NOMO-1 (cell line): ENCODE measurements around the gene NR2E1.

Source experiments
- DNase-seq, 2 experiments: peaks; one replicate each; lab custom pipeline; 2025; ENCODE audit not compliant: unreplicated experiment in 2 of 2; lab: John Stamatoyannopoulos, UW

The NR2E1 gene

DNA sequence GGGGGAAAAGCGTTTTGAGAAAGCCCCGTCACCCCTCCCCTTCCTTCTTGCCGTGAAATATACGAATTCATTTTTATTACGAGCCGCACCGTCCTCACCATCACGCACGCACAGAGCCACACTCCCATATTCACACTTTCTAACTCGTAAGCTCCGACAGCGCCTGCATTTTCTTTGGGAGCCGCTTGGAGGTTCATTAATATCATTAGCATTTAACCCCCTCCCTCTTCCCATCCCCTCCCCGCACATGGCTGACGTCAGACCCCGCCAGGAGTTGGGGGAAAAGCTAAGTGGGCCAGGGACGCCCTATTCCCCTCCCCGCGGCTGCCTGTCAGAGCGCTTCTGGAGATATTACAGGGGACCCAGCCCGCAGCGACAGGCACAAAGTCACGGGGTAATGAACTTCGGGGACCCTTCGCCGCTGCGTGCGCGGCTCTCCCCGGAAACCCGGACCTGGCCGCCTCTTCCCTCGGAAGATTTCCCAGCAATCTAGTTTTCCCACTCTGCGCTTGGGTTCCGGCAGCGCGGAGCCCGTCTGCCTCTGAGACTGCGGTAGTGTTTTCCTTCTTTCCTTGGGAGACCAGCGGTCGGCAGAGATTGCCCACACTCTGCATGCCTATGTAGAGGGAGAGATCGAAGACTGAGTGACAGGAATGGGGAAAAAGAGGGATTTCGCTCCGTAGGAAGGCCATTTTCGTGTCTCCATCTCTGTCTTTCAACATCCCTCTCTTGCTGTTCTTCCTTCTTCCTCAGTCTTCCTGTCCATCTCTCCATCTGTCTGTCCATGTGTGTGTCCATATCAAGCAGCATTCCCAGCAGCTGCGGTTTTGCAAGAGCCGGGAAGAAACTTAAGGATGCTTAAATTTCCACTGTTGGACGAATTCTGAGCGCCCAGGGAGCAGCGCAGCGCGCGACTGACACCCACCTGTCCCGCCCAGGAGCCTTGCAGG is at the start of gene NR2E1:
NR2E1 (plus strand) TSS at position 309 of the 950 bp plus-strand sequence. CDS start 744 bp downstream, outside the sequence.
- no peak for DNase-seq

DNA sequence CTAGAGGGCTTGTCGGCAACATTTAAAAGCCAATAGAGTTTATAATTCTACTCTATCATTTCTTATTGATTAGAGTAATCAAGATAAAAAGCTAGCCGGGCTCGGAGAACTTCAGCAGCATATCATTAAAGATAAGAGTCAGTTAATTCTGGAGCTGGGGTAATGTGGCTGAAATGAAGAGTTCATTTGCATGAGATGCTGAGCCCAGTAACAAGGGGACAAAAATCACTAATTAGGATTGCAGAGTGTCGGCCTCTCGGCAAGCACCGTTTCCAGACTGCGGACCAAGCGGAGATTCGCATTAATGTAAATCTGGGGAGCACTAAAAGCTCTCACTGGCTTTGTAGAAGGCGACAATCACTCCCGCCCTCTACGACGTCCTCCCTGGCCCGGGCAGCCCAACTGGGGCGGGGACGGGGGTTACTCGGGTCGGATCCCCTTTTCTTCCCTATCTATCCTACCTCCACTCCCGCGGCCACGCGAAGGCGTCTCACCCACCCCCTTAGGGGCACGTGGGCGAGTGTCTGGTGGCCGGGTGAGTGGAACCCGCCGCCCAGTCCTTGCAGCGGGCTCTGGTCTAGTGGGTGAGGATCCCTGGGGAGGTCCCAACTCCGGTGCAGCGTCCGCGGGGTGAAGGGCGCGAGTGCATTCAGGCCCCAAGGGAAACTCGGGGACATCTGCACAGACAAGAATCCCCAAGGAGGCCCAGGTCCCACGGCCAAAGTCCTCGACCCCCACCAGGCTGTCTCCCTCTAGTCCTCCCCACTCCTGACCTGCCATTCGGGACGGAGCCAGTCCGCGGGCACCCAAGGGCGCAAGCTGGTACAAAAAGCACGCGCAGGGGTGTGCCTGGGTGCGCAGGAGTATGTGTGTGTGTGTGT is 49.0 kb upstream of the NR2E1 start:
- DNase-seq, result no peak

DNA sequence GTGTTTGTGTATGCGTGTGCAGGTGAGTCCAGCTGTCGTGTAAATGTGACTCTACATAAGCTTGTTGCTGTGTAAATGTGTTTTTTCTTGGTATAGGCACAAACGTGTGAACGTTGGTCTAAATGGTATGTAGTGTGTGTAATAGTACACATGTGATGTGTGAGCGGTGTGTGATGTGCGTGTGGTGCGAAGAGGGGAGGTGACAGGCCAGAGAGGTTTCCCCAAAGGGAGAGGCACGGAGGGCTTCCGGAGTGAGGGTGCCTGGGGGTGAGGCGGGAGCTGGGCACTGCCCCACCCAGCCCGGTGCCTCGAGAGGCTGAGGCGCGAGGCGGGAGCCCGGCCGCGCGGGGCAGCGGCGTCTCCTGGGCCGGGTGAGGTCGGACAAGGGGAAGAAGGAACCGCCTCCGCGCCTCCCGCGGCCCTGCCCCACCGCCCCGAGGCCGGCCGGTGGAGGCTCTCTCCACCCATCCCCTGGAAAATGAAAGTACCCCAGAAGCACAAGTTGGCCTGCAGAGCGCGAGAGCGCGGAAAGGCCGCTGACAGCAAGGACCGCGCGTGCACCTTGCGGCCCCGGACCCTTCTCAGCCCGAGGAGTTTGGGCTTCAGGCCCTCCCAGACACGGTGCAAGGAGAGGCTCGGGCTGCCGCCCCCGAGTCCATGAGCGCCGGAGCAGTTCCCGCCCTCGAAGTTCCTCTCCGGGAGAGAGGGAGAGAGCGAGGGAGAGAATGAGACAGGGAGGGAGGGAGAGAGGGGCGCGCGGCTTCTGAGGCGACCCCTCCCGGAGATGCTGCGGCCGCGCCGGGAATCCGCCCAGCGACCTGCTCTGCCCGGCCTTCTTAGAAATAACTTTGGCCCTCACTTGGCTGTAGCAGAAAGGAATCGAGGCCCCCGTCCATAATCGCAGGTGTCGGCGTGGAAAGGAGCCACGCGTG is 48.1 kb upstream of the NR2E1 start:
- DNase-seq, result peak; percentile 21 to 45

DNA sequence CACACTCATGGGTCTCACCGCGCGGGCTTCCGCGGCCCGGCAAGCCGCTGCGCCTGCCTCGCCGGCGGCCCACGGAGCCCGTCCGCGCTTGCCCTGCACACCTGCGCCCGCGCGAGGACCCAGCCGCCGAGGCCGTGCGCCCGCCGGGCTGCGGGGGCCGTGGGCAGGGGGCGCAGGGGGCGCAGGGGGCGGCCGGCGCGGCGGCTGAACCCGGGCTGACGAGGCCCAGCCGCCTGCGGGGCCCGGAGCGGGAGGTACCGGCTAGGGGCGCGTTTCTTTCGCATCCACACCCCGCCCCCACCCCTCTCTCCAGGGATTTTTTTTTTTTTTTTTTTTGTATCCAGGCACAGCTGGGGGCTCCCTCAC is 47.5 kb upstream of the NR2E1 start:
- no peak for DNase-seq

DNA sequence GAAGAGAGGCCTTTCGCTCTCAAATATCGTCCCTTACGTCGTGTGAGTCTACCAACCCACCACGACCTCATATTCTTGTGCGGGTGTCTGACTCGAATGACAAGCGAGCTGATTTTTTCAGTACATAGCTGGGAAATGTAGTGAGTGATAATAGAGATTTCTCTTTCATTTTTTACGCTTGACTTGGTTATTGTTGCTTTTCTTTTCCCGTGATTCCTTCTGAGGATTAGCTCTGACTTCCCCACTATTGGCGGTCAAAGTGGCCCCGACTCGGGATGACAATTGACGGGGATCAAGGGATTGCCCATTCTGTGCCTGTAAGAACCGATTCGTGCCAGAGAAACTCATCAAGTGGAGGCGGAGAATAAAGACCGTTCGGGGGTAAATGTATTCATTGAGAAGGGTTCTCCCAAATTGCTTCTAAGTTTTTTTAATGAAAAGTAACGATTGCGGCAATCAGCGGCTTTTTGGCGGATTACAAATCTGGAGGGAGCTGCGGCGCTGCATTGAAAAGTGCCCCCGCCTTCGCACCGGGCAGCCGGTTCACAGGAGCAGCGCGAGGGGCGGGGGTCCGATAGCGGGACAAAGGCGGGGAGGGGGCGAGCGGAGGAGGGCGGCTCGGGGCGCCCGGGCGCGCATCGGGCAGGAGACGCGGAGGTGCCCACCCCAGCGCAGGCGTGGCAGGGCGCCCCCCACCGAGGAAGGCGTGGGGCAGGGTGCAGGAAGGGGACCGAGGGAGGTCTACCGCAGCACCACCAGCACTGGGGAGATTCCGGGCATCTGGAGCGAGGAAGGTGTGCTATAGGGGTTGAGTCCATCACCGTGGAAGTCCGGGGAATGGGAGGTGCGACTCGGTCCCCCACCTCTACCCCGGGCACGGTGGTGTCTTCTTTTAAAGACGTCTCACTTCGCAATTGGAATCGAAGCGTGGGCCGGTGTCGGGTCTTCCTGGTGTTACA is 46.7 kb upstream of the NR2E1 start:
- peak in 1 of 2 experiments; percentile 14 for DNase-seq

DNA sequence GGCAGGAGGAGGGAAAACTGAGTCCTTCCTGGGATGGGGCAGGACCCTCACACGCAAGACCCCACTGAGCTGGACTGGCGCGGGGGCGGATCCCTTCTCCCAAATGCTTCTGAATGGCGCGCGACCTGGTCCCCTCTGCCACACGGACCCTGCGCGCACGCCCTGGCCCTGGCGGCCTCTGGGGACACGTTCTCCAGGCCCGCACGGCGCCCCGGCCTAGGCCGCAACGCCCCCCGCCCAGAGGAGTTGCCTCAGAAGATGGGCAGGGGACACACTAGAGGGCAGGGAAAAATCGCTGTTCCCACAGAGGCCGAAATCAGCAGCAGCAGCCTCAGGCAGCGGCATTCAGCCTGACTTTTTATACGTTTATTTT is 46.1 kb upstream of the NR2E1 start:
- DNase-seq, result no peak

DNA sequence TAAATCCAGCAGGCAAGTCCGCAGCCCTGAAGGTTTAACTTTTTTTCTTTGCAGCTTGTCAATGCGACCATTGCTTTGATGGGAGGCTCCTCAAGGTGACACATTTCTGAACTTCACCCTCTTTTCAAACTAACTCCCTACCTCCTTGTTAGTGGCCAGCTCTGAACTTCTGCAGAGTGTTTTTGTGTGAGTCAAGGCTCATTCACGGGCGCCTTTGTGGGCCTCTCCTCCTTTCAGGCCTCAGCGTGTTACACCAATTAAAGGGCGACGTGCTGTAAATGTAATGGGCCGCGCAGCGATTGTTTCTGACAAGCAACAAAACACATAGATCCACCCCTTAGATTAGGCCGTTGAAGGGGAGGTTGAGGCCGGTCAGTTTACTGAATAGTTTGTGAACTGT is 45.5 kb upstream of the NR2E1 start:
- no peak for DNase-seq

DNA sequence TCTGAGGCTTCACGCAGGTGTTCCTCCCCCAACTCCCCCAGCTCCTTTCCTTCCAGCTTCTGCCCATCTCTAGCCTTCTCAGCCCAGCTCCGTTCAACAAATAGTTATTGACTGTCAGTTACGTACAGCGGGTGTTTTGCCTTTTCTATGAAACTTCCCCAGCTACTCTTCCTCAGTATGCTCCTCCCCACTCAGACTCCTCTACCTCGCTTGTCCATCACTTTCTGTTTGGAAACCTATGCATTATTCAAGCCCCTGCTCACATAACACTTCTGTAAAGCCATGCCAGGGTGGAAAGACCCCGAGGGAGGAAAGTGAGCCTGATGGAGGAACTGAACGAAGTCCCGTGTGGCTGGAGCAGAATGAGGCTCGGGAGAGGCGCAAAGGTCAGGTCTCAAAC is 44.2 kb upstream of the NR2E1 start:
- no peak for DNase-seq

DNA sequence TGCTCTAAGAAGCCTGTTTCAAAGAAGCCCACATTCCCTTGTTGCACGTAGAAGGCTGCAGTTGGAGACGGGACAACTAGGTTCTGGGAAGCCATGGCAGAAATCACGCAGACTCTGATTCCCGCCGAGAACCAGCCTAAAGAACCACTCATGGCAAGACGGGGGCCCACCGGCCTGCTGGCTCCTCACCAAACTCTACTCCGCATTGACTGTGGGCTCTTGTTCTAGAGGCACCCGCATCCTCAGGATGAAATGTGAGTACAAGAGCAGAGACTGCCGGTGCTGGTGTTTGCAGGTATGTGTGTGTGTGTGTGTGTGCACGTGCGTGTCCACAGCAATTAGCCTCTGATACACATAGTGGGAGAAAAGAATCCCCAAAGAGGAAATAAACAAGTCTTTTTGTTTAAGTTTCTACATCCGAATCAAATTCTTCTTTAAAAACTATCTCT is 42.3 kb upstream of the NR2E1 start:
- no peak for DNase-seq

DNA sequence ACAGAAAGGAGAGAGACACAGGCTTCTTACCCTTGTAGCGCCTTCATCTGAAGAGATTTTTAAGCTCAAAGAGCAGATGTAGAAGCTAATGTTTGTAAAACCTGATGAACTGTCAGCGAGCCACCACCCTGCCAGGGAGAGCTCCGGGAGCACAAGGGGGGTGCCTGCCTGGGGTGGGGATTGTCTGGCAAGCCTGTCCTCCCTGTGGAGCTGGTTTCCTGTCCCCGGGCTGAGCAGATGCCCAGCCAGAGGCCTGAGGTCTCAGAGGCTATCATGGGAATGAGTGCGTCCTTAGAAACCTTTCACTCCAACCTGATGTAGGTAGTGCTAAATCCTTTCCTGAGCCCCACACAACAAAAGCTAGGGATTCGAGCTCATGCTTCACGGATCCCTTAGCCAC is 41.9 kb upstream of the NR2E1 start:
- no peak for DNase-seq

DNA sequence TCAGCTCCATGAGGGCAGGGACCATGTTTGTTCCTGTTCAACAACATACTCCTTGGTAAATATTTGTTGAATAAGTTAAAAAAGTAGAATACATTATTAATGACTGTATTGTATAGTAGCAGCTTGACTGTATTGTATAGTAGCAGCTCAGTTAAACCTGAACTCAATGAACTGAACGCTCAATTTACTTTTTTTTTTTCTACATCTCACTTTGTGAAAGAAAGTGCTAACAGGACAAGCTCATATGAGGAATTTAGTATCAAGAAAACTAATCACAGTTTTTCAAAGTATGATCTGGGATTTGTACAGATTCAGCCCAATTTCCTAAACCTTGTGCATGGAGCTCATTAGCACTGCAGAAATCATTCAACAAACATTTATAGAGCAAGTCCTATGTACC is 38.8 kb upstream of the NR2E1 start:
- DNase-seq, result no peak

DNA sequence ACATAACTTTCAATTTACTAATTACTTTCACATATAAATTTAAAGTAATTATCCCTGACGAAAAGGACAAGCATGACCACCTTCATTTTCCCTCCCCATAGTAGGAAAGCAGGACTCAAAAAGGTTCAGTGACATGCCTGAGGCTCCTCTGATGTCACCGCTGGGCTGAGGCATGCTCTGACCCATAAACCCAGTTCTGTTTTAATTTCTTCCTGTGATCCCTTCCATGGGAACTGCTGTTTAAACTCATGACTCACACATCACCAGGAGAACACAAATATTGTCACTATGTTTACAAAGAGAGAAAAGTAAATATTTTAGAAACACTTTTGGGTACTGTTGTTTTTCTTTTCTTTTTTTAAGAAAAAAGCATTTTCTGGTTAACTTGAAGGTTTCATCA is 38.0 kb upstream of the NR2E1 start:
- no peak for DNase-seq

DNA sequence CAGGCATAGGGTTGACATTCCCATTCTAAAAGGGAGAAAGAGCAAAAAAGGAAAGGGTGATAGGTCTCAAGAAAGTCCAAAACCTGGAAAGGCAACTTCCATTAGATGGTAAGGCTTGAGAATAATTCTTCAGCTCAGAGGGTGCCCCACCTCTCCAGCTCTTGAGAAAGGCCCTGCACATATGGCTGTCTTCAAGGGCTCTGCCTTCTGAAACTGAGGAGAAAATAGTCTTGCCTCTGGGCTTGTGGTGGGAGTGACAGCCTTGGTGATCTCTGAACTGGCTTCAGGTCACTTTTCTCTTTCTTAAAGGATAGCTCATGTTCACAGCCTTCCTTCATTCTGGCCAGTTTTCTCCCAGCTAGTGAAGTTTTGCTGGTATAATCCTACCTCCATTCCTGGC is 35.6 kb upstream of the NR2E1 start:
- DNase-seq, result no peak

DNA sequence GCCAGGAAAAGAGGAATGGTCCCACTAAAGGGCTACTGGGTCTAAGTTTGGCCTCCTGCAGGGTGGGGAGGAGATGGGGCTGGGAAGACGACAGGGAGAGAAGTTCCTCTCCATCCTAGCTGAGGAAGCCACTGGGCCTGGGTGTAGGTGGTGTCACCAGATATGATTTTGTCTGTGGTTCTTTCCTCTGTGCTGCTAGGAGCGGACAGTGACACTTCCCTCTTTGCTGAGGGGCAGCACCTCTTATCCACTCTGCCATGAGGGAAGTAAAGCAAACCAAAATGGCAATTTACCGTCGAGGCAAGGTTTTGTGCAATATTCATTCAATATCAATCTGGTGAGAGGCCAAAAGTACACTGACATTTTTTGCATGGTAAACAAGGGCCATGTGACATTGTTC is 33.0 kb upstream of the NR2E1 start:
- no peak for DNase-seq

DNA sequence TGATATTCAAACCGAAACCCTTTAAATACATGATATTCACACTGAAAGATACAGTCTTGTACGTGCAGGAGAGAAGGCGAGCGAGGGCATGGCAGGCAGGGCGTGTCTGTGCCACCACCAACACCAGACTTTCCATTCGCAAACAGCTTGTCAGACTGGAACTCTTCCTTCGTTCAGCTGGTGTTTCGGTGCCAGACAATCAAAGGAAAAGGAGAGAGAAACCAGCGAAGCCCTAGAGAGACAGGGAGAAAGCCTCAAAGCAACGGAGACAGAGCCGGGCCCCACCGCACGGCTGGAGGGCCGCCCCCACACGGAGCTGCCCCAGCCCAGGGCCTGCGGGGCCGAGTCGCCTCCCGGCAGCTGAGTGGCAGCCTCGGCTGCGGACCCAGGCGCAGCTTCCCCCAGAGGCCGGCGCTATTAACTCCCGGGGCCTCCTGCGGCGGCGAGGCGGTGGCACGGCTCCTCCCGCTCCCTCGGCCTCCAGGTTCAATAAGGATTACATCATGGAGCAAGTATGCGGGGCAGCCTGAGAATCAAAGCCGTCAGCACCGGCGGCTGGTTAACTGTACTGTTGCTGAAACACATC is 32.1 kb upstream of the NR2E1 start:
- no peak for DNase-seq

DNA sequence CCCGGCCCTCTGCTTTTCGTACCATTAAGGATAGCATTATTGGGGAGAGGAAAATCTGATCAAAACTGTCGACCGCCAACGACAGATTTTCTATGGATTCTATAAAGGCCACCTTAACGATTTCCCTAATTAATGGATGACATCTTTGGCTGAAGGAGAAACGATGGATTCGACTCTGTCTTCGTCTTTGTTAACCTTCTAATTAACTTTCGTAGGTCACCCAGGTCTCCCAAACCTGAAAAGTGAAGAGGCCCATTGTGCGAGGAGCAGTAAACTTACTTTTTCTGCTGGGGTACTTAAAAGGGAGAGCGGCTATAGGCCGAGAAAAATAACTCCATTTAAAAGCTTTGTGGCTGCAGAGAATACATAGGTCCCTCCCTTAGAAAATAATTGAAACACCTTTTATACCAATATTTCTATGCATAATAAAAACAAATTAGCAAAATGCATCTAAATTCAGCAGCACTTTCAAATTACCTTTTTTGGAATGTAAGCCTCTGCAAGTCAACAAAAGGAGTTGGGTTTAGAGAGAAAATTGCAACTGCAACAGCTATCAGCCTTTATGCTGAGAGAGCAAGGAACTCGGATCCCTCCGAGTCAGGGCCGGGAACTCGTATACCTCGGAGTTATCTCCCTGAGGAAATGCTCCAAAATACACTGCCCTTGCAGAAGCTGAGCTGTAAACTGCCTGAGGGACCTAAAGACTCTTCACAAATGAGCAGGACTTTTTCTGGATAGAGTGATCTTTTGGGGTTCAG is 31.4 kb upstream of the NR2E1 start:
- DNase-seq, result no peak

DNA sequence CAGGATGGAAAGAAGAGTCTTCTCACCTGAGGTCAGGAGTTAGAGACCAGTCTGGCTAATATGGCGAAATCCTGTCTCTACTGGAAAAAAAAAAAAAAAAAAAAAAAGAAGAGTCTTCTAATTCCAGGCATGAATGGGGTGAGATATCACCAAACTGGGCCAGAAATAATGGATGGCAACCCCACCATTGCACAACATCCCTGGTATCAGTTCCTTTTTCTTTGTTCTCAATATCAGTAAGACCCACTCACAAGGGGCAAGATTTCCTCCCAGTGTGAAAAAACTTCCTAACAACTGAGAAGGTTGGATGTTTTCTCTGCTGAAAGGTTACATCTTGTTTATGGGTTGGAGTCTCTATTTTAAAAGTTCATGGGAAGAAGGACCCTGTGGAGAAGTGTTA is 23.6 kb upstream of the NR2E1 start:
- peak; percentile 58 to 85 for DNase-seq

DNA sequence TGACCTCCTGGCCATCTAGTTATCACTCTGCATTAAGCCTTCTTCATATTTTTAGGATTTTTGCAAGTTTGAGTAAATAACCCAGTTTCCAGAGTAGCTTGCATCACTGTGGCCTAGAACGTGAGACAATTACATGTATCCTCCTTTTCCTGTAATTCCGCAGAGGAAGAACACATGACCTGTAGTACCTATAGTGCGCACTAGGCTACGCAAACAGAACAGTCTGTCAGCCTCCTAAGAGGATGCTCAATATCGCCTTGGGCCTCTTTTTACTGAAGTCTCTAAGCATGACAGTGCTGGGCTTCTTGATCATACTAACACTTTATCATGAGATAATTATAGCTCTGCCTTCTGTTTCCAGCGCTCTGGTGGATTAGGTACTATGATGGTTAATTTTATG is 20.2 kb upstream of the NR2E1 start:
- no peak for DNase-seq
